Measurements from ENCODE around the gene RASAL2. TPM values are rescaled to one million over a fixed set of nuclear protein-coding genes. Genes with fewer than 3 reads are reported as not detected.
"Not testable (repeated sequence)": the region's sequence is repeated elsewhere in the genome, so short reads cannot be mapped to it uniquely, and the experiment has no call there.

Gene RASAL2
- polyA plus RNA-seq, 6 donors from 2014 or later = 0.11 to 2.1 (median 0.55) TPM

- no peaks in the 10 kb centered on the region for H3K36me3 Mint-ChIP-seq
- H3K27me3 Mint-ChIP-seq = peaks cover 0 to 4% (median 0%) of the 10 kb centered on the region in 3 donors
- ATAC-seq (ENCODE audit: low read depth in 2 of 2) = no peak
- no peak overlapping the region for H3K4me3 Mint-ChIP-seq
- no peak overlapping the region for H3K27ac Mint-ChIP-seq
- no peaks in the 10 kb centered on the region for H3K9me3 Mint-ChIP-seq
- DNase-seq = no peak
- H3K4me1 Mint-ChIP-seq = no peaks in the 10 kb centered on the region
These were observed 71.3 kb downstream of the RASAL2 start for GRCh38 chr1:178165196-178165595.

- DNase-seq (no peak), ATAC-seq (ENCODE audit: low read depth in 2 of 2) (no peak)
- Mint-ChIP-seq H3K27me3 (peaks cover 0 to 4% (median 0%) of the 10 kb centered on the region in 3 donors), H3K4me3 (no peak overlapping the region), H3K9me3 (no peaks in the 10 kb centered on the region), H3K27ac (no peak overlapping the region), H3K4me1 (no peaks in the 10 kb centered on the region), H3K36me3 (no peaks in the 10 kb centered on the region)
These were observed 72.6 kb downstream of the RASAL2 start for GRCh38 chr1:178166429-178167024.

GRCh38 chr1:178168536-178168935 lies 74.6 kb downstream of the RASAL2 start:
- no peak for DNase-seq
- Mint-ChIP-seq H3K27ac (no peak overlapping the region), H3K4me1 (no peaks in the 10 kb centered on the region), H3K27me3 (peaks cover 0 to 4% (median 0%) of the 10 kb centered on the region in 3 donors), H3K4me3 (no peak overlapping the region), H3K9me3 (no peaks in the 10 kb centered on the region), H3K36me3 (no peaks in the 10 kb centered on the region)
- ATAC-seq (ENCODE audit: low read depth in 2 of 2) = no peak

- H3K27me3 Mint-ChIP-seq = peaks cover 0 to 4% (median 0%) of the 10 kb centered on the region in 3 donors
- ATAC-seq (ENCODE audit: low read depth in 2 of 2) = no peak
- H3K27ac Mint-ChIP-seq = no peak overlapping the region
- H3K9me3 Mint-ChIP-seq = no peaks in the 10 kb centered on the region
- H3K4me3 Mint-ChIP-seq = no peak overlapping the region
- DNase-seq = no peak
- no peaks in the 10 kb centered on the region for H3K4me1 Mint-ChIP-seq
- no peaks in the 10 kb centered on the region for H3K36me3 Mint-ChIP-seq
These were observed 75.7 kb downstream of the RASAL2 start for GRCh38 chr1:178169649-178170048.

GRCh38 chr1:178172939-178173338 lies 79.0 kb downstream of the RASAL2 start:
- Mint-ChIP-seq H3K27me3 (peaks cover 0 to 9% (median 8%) of the 10 kb centered on the region in 3 donors), H3K4me3 (no peak overlapping the region), H3K36me3 (no peaks in the 10 kb centered on the region), H3K9me3 (peaks cover 0 to 2% (median 0%) of the 10 kb centered on the region in 7 donors), H3K4me1 (no peaks in the 10 kb centered on the region), H3K27ac (no peak overlapping the region)
- ATAC-seq (ENCODE audit: low read depth in 2 of 2) (no peak), DNase-seq (no peak)

GRCh38 chr1:178174539-178174938 lies 80.6 kb downstream of the RASAL2 start:
- H3K27ac Mint-ChIP-seq = no peak overlapping the region
- ATAC-seq (ENCODE audit: low read depth in 2 of 2) (no peak), DNase-seq (no peak)
- peaks cover 0 to 9% (median 8%) of the 10 kb centered on the region in 3 donors for H3K27me3 Mint-ChIP-seq
- H3K36me3 Mint-ChIP-seq = no peaks in the 10 kb centered on the region
- H3K4me3 Mint-ChIP-seq = no peak overlapping the region
- peaks cover 0 to 2% (median 0%) of the 10 kb centered on the region in 7 donors for H3K9me3 Mint-ChIP-seq
- H3K4me1 Mint-ChIP-seq = no peaks in the 10 kb centered on the region

GRCh38 chr1:178180405-178180804 lies 86.5 kb downstream of the RASAL2 start:
- DNase-seq = no peak
- no peak overlapping the region for H3K27ac Mint-ChIP-seq
- H3K36me3 Mint-ChIP-seq = no peaks in the 10 kb centered on the region
- no peak overlapping the region for H3K4me3 Mint-ChIP-seq
- H3K9me3 Mint-ChIP-seq = peaks cover 0 to 2% (median 0%) of the 10 kb centered on the region in 7 donors
- ATAC-seq (ENCODE audit: low read depth in 2 of 2) = no peak
- H3K4me1 Mint-ChIP-seq = no peaks in the 10 kb centered on the region
- H3K27me3 Mint-ChIP-seq = peaks cover 3 to 17% (median 12%) of the 10 kb centered on the region in 3 donors

- H3K27ac Mint-ChIP-seq = no peak overlapping the region
- ATAC-seq (ENCODE audit: low read depth in 2 of 2) = no peak
- DNase-seq = no peak
These were observed 89.9 kb downstream of the RASAL2 start for GRCh38 chr1:178183796-178184195.

GRCh38 chr1:178188306-178188705 lies 94.4 kb downstream of the RASAL2 start:
- no peak overlapping the region for H3K4me3 Mint-ChIP-seq
- H3K27me3 Mint-ChIP-seq = peaks cover 3 to 27% (median 21%) of the 10 kb centered on the region in 3 donors
- no peak for ATAC-seq (ENCODE audit: low read depth in 2 of 2)
- H3K9me3 Mint-ChIP-seq = peaks cover 0 to 2% (median 0%) of the 10 kb centered on the region in 7 donors
- H3K36me3 Mint-ChIP-seq = no peaks in the 10 kb centered on the region
- H3K4me1 Mint-ChIP-seq = peaks cover 0 to 5% (median 3%) of the 10 kb centered on the region in 3 donors
- H3K27ac Mint-ChIP-seq = no peak overlapping the region
- no peak for DNase-seq

More at GRCh38 chr1:178183796-178184195, 89.9 kb downstream of the RASAL2 start:
- Mint-ChIP-seq H3K9me3 (peaks cover 0 to 2% (median 0%) of the 10 kb centered on the region in 7 donors), H3K4me3 (no peak overlapping the region), H3K27me3 (peaks cover 3 to 27% (median 21%) of the 10 kb centered on the region in 3 donors), H3K36me3 (no peaks in the 10 kb centered on the region), H3K4me1 (no peaks in the 10 kb centered on the region)

- no peaks in the 10 kb centered on the region for H3K36me3 Mint-ChIP-seq
- no peak overlapping the region for H3K27ac Mint-ChIP-seq
- H3K27me3 Mint-ChIP-seq = peaks cover 3 to 27% (median 14%) of the 10 kb centered on the region in 3 donors
- peaks cover 0 to 5% (median 3%) of the 10 kb centered on the region in 3 donors for H3K4me1 Mint-ChIP-seq
- H3K9me3 Mint-ChIP-seq = peaks cover 0 to 2% (median 0%) of the 10 kb centered on the region in 7 donors
- H3K4me3 Mint-ChIP-seq = no peak overlapping the region
- ATAC-seq (ENCODE audit: low read depth in 2 of 2) (no peak), DNase-seq (no peak)
These were observed 95.9 kb downstream of the RASAL2 start for GRCh38 chr1:178189814-178190213.

GRCh38 chr1:178190881-178191280 lies 97.0 kb downstream of the RASAL2 start:
- DNase-seq = no peak
- Mint-ChIP-seq H3K4me1 (peaks cover 0 to 5% (median 3%) of the 10 kb centered on the region in 3 donors), H3K9me3 (peaks cover 0 to 2% (median 0%) of the 10 kb centered on the region in 7 donors), H3K27me3 (peaks cover 0 to 19% (median 13%) of the 10 kb centered on the region in 3 donors), H3K4me3 (no peak overlapping the region), H3K36me3 (no peaks in the 10 kb centered on the region), H3K27ac (no peak overlapping the region)
- ATAC-seq (ENCODE audit: low read depth in 2 of 2) = no peak

GRCh38 chr1:178192686-178193085 lies 98.8 kb downstream of the RASAL2 start:
- Mint-ChIP-seq H3K27ac (no peak overlapping the region), H3K36me3 (no peaks in the 10 kb centered on the region), H3K9me3 (peaks cover 0 to 3% (median 0%) of the 10 kb centered on the region in 7 donors), H3K27me3 (peaks cover 5 to 8% (median 7%) of the 10 kb centered on the region in 3 donors), H3K4me1 (peaks cover 0 to 5% (median 3%) of the 10 kb centered on the region in 3 donors), H3K4me3 (peak overlapping the region in 4 of 8 donors; percentile 2 to 40 (median 17))
- ATAC-seq (ENCODE audit: low read depth in 2 of 2) (peak in 1 of 2 donors; percentile 23), DNase-seq (no peak)

GRCh38 chr1:178196631-178197030 lies 102.7 kb downstream of the RASAL2 start:
- H3K9me3 Mint-ChIP-seq = peaks cover 3 to 12% (median 9%) of the 10 kb centered on the region in 7 donors
- peaks cover 0 to 5% (median 3%) of the 10 kb centered on the region in 3 donors for H3K4me1 Mint-ChIP-seq
- peaks cover 0 to 12% (median 5%) of the 10 kb centered on the region in 3 donors for H3K27me3 Mint-ChIP-seq
- DNase-seq (no peak), ATAC-seq (ENCODE audit: low read depth in 2 of 2) (no peak)
- H3K4me3 Mint-ChIP-seq = no peak overlapping the region
- no peak overlapping the region for H3K27ac Mint-ChIP-seq
- H3K36me3 Mint-ChIP-seq = peaks cover 0 to 8% of the 10 kb centered on the region in 2 donors

GRCh38 chr1:178202095-178202494 lies 108.2 kb downstream of the RASAL2 start:
- H3K27me3 Mint-ChIP-seq = peaks cover 9 to 15% (median 12%) of the 10 kb centered on the region in 3 donors
- peaks cover 0 to 15% of the 10 kb centered on the region in 2 donors for H3K36me3 Mint-ChIP-seq
- ATAC-seq (ENCODE audit: low read depth in 2 of 2); DNase-seq; H3K4me3 Mint-ChIP-seq; H3K27ac Mint-ChIP-seq; H3K4me1 Mint-ChIP-seq: not testable (repeated sequence)
- peaks cover 3 to 18% (median 10%) of the 10 kb centered on the region in 7 donors for H3K9me3 Mint-ChIP-seq
